Measurements from ENCODE around the gene MACO1. TPM values are rescaled to one million over a fixed set of nuclear protein-coding genes. Genes with fewer than 3 reads are reported as not detected.

The MACO1 gene
- total and polyA plus RNA-seq, 2 experiments from 2014 or later, result 12.4 to 16.8 TPM

DNA sequence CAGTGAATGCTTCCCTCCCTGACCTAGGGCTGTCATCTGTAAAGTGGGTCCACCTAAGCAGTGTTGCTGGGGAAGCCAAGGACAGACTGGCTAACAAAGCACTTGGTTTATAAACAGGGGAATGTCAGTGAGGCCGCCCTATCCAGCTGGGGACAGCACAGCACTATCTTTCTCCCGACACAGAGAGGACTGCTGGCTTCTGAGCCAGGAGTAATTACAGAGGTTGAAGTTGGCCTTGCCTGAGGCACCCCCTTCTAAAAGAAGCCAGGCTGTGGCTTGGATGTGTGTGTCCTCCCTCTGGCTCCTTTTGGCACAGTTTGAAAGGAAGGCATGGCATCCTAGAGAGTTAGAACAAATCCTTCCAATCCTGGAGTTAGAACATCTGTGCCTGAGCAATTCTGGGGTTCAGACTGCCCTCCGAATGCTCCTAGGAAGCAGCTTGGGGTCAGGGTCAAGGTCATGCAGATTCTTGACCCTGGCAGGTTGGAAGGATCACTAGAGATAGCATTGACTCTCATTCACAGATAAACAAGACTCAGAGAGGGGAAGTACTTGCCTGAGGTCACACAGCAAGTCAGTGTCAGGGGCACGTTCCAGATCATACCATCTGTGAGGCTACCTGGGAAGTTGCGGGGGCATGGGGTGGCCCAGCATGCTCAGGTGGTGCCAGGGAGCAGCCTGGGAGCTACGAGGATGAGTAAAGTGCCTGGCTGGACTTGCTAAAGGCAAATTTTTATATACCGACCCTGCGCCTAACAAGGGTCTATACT, 111.4 kb downstream of the MACO1 start:
- WGBS, 2 experiments (ENCODE audit: low coverage in 1 of 2, low lambda C conversion rate in 2 of 2, missing lambda C conversion rate in 2 of 2), result 70 to 73% methylated on average over 8 of the region's 8 CpGs
- Histone ChIP-seq H3K27me3 (replicated peaks; ENCODE audit: insufficient read depth) (no peaks in the 10 kb centered on the region), H3K4me2 (ENCODE audit: unreplicated experiment) (no peak overlapping the region), H4K20me1 (ENCODE audit: insufficient read depth) (no peaks in the 10 kb centered on the region), H3K9ac (no peak overlapping the region), H3K36me3 (ENCODE audit: low read depth) (no peaks in the 10 kb centered on the region), H2AFZ (no peak overlapping the region), H3K9me3 (ENCODE audit: low read depth) (no peaks in the 10 kb centered on the region), H3K27ac (no peak overlapping the region), H3K79me2 (ENCODE audit: insufficient read depth) (peaks cover 24% of the 10 kb centered on the region), H3K4me3 (no peak overlapping the region), H3K9me2 (ENCODE audit: insufficient read depth) (no peaks in the 10 kb centered on the region), H3K4me1 (ENCODE audit: insufficient read depth) (peaks cover 9% of the 10 kb centered on the region), H3F3A (ENCODE audit: insufficient read depth) (no peaks in the 10 kb centered on the region)
- in situ Hi-C loops (cut with MboI), result no loop called here
- TF ChIP-seq EZH2phosphoT487 (IDR thresholded peaks at IDR 0.05; ENCODE audit: insufficient read depth, low read depth) (no peak), EZH2 (IDR thresholded peaks at IDR 0.05; ENCODE audit: insufficient read depth, poor library complexity, severe bottlenecking) (no peak)
- DNase-seq, result no peak

GRCh38 chr1:25543005-25543424, 112.3 kb downstream of the MACO1 start:
- Histone ChIP-seq H3K4me3 (peak overlapping the region; percentile 73), H3K9me3 (ENCODE audit: low read depth) (no peaks in the 10 kb centered on the region), H3K9me2 (ENCODE audit: insufficient read depth) (no peaks in the 10 kb centered on the region), H3K79me2 (ENCODE audit: insufficient read depth) (peaks cover 29% of the 10 kb centered on the region), H3K9ac (0 out of 2 replicates have a peak overlapping the region, but pooled peaks have one; percentile 80), H3K4me2 (ENCODE audit: unreplicated experiment) (no peak overlapping the region), H3K36me3 (ENCODE audit: low read depth) (no peaks in the 10 kb centered on the region), H4K20me1 (ENCODE audit: insufficient read depth) (no peaks in the 10 kb centered on the region), H3K4me1 (ENCODE audit: insufficient read depth) (peaks cover 9% of the 10 kb centered on the region), H3K27me3 (replicated peaks; ENCODE audit: insufficient read depth) (no peaks in the 10 kb centered on the region), H3K27ac (no peak overlapping the region), H2AFZ (peak overlapping the region; percentile 64; the same call in 1 of the 2 replicates), H3F3A (ENCODE audit: insufficient read depth) (no peaks in the 10 kb centered on the region)
- WGBS, 2 experiments (ENCODE audit: low coverage in 1 of 2, low lambda C conversion rate in 2 of 2, missing lambda C conversion rate in 2 of 2), result 15 to 19% methylated on average over 7 of the region's 7 CpGs
- in situ Hi-C loops (cut with MboI), result no loop called here
- no peak for TF ChIP-seq EZH2phosphoT487 (IDR thresholded peaks at IDR 0.05; ENCODE audit: insufficient read depth, low read depth)
- no peak for TF ChIP-seq EZH2 (IDR thresholded peaks at IDR 0.05; ENCODE audit: insufficient read depth, poor library complexity, severe bottlenecking)
- DNase-seq, result no peak

DNA sequence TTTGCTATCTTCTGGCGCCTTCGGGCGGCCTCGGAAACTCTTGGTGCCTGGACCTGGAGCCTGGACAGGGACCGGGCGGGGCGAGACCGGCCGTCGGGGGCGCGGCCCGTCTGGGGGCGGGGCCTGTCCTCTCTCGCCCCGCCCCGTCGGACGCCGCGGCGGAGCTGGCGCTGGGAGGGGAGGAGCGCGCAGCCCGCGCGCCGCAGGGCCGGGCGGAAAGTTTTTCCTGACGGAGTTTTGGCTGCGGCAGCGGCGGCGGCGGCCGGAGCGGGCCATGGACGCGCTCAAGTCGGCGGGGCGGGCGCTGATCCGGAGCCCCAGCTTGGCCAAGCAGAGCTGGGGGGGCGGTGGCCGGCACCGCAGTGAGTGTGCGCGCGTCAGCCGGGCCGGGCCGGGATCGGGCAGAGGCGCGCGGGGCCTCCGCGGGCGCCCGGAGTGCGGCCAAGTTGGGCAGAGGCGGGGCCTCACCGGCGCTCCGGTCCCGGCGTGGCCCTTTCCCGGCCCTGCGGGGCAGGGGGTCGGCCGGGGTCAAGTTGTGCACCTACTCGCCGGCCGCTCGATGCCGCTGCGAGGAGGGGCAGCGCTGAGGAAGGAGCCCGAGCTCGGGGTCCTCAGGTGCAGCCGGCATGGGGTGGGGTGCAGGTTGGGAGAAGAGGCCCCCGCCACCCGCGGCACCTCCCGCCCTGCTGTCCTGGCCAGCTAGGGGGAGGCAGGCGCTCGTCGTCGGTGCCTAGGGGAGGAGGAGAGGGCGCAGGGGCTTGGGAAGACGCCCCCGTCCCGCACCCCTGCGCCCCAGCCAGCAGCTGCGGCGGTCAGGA, 112.9 kb downstream of the MACO1 start, which contains the start of gene LDLRAP1:
LDLRAP1 (plus strand) TSS at position 182 of the 818 bp plus-strand sequence; CDS start at position 275, 93 bp downstream.
- Histone ChIP-seq H3K9me2 (ENCODE audit: insufficient read depth) (no peaks in the 10 kb centered on the region), H4K20me1 (ENCODE audit: insufficient read depth) (no peaks in the 10 kb centered on the region), H3K27me3 (replicated peaks; ENCODE audit: insufficient read depth) (no peaks in the 10 kb centered on the region), H3K36me3 (ENCODE audit: low read depth) (no peaks in the 10 kb centered on the region), H3K9ac (peak within 1 kb of the TSS; percentile 80), H2AFZ (peak within 1 kb of the TSS; percentile 64), H3F3A (ENCODE audit: insufficient read depth) (no peaks in the 10 kb centered on the region), H3K27ac (peak within 1 kb of the TSS; percentile 24; the same call in 1 of the 2 replicates), H3K4me2 (ENCODE audit: unreplicated experiment) (peak within 1 kb of the TSS; percentile 82), H3K79me2 (ENCODE audit: insufficient read depth) (peaks cover 33% of the 10 kb centered on the region), H3K4me3 (peak within 1 kb of the TSS; percentile 73), H3K4me1 (ENCODE audit: insufficient read depth) (peaks cover 9% of the 10 kb centered on the region), H3K9me3 (ENCODE audit: low read depth) (no peaks in the 10 kb centered on the region)
- TF ChIP-seq EZH2phosphoT487 (IDR thresholded peaks at IDR 0.05; ENCODE audit: insufficient read depth, low read depth) (no peak), EZH2 (IDR thresholded peaks at IDR 0.05; ENCODE audit: insufficient read depth, poor library complexity, severe bottlenecking) (no peak)
- DNase-seq, result peak; percentile 87
- 0 to 2% methylated on average over 20 to 70 of the region's 99 CpGs for WGBS, 2 experiments (ENCODE audit: low coverage in 1 of 2, low lambda C conversion rate in 2 of 2, missing lambda C conversion rate in 2 of 2)
- in situ Hi-C loops (cut with MboI), result no loop called here

DNA sequence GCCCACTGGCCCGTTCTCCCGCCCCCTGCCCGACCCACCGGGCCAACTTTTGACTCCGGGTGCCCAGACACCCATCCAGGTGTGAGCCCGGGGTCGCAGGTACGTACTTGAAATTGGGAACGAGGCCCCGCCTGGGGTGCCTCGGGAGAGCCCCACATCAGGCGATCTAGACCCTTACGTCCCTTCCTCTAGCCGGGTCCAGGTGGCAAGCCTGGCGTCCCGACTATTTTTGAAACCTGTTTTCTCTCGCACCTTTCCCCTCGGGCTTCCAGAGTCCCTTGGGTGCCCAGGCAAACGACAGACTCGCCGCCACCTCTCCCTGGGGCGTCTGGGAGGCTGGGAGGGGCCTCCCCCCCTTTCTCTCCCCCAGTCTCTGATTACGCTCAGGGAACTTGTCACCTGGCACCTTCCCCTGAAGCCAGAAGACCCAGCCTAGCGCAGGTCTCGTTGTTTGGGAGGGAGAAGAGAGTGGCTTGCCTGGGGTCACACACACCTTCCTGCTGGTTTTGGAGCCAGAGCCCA, 113.6 kb downstream of the MACO1 start:
- Histone ChIP-seq H3K27me3 (replicated peaks; ENCODE audit: insufficient read depth) (no peaks in the 10 kb centered on the region), H3K4me2 (ENCODE audit: unreplicated experiment) (peak overlapping the region; percentile 82), H3K4me3 (peak overlapping the region; percentile 73), H3K9me3 (ENCODE audit: low read depth) (no peaks in the 10 kb centered on the region), H4K20me1 (ENCODE audit: insufficient read depth) (no peaks in the 10 kb centered on the region), H3K27ac (no peak overlapping the region), H3K9me2 (ENCODE audit: insufficient read depth) (no peaks in the 10 kb centered on the region), H3K79me2 (ENCODE audit: insufficient read depth) (peaks cover 39% of the 10 kb centered on the region), H3K9ac (peak overlapping the region; percentile 80), H2AFZ (peak overlapping the region; percentile 64), H3K4me1 (ENCODE audit: insufficient read depth) (peaks cover 12% of the 10 kb centered on the region), H3F3A (ENCODE audit: insufficient read depth) (no peaks in the 10 kb centered on the region), H3K36me3 (ENCODE audit: low read depth) (no peaks in the 10 kb centered on the region)
- DNase-seq, result no peak
- no peak for TF ChIP-seq EZH2 (IDR thresholded peaks at IDR 0.05; ENCODE audit: insufficient read depth, poor library complexity, severe bottlenecking)
- TF ChIP-seq EZH2phosphoT487 (IDR thresholded peaks at IDR 0.05; ENCODE audit: insufficient read depth, low read depth), result no peak
- in situ Hi-C loops (cut with MboI), result no loop called here
- WGBS, 2 experiments (ENCODE audit: low coverage in 1 of 2, low lambda C conversion rate in 2 of 2, missing lambda C conversion rate in 2 of 2), result 8 to 9% methylated on average over 23 to 25 of the region's 25 CpGs

Data from GM23248 (cell line).